Liver (tissue), 3 donors: ENCODE results near the gene PTPN2.

Source experiments
- GABPA ChIP-seq, 2 donors: IDR thresholded peaks in 1 of 2; conservative IDR thresholded peaks in 1 of 2; 2 replicates each; pipeline ENCODE4 v1.6.1; 2016; ENCODE audit warnings: antibody characterized with exemption in 2 of 2, mild to moderate bottlenecking in 1 of 2, moderate library complexity in 1 of 2
- HNF4A ChIP-seq, 2 donors: conservative IDR thresholded peaks; 2 replicates each; pipeline ENCODE4 v1.6.1; 2016; ENCODE audit warnings: antibody characterized with exemption in 2 of 2, mild to moderate bottlenecking in 2 of 2
- HNF4G ChIP-seq: IDR thresholded peaks from 2 replicates; pipeline ENCODE4 v1.6.1; 2016; ENCODE audit warnings: antibody characterized with exemption
- JUND ChIP-seq, 2 donors: IDR thresholded peaks; 2 replicates each; pipeline ENCODE4 v1.6.1; 2016; ENCODE audit warnings: antibody characterized with exemption in 2 of 2
- RAD21 ChIP-seq, 2 donors: IDR thresholded peaks; 2 replicates each; pipeline ENCODE4 v1.6.1; 2016; ENCODE audit warnings: antibody characterized with exemption in 2 of 2, mild to moderate bottlenecking in 2 of 2
- REST ChIP-seq: IDR thresholded peaks from 2 replicates; pipeline ENCODE4 v1.6.1; 2016; ENCODE audit warnings: antibody characterized with exemption, mild to moderate bottlenecking
- RXRA ChIP-seq, 2 donors: IDR thresholded peaks; 2 replicates each; pipeline ENCODE4 v1.6.1; 2017 to 2018; ENCODE audit warnings: antibody characterized with exemption in 2 of 2, mild to moderate bottlenecking in 1 of 2
- SP1 ChIP-seq: IDR thresholded peaks from 2 replicates; pipeline ENCODE4 v1.6.1; 2018; ENCODE audit warnings: antibody characterized with exemption, mild to moderate bottlenecking
- TAF1 ChIP-seq: conservative IDR thresholded peaks from 2 replicates; pipeline ENCODE4 v1.6.1; 2016; ENCODE audit warnings: antibody characterized with exemption, mild to moderate bottlenecking
- YY1 ChIP-seq: IDR thresholded peaks from 2 replicates; pipeline ENCODE4 v1.6.1; 2016; ENCODE audit warnings: antibody characterized with exemption, mild to moderate bottlenecking
- ZBTB33 ChIP-seq: IDR thresholded peaks from 2 replicates; pipeline ENCODE4 v1.6.1; 2016; ENCODE audit warnings: antibody characterized with exemption
- TF ChIP-seq, protein P1 (sequence below): fragments of 150-350 bp; IDR thresholded peaks from 2 replicates; pipeline ENCODE4 v1.5.1; 2017; ENCODE audit warnings: improper control_type of control experiment, low read depth, low read length; ENCODE audit not compliant: missing input control
- TF ChIP-seq, protein P2 (sequence below): IDR thresholded peaks from 2 replicates; pipeline ENCODE4 v1.6.1; 2016; ENCODE audit warnings: antibody characterized with exemption
- donor health status: healthy.
- donor health status: healthy.

DNA sequence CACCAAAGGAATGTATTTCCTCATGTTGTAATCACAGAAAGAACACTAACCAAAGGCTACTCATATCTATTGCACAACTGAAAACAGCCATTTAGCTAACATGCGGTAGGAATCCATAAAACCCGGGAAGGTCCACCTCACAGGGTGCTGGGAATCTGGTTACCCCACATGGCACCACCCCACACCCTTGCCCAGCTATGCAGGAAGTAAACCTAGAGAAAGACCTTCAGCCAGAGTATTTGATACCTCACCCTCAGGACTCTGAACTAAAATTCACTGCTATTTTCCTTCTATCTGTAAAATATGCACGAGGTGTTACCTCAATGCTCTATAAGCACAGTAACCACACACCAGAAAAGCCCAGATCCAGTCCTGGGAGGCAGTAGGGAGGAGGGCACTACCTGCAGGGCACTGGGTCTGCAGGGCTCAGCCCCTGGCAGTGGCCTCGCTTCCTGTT, 45.8 kb downstream of the PTPN2 start:
- TF ChIP-seq RXRA (IDR thresholded peaks at IDR 0.05) (peak; percentile 63 to 84), ZBTB33 (peak; percentile 86), TAF1 (peak; percentile 52), GABPA (IDR thresholded peaks at IDR 0.05 in 1 of 2, conservative IDR thresholded peaks at IDR 0.05 in 1 of 2) (peak in 1 of 2 donors; percentile 61), JUND (IDR thresholded peaks at IDR 0.05) (peak; percentile 68 to 79), HNF4A (conservative IDR thresholded peaks at IDR 0.05) (peak; percentile 67 to 79), HNF4G (peak; percentile 43), YY1 (peak; percentile 94), REST (peak; percentile 96), RAD21 (IDR thresholded peaks at IDR 0.05) (peak; percentile 35 to 45), SP1 (peak; percentile 75)
- TF ChIP-seq, protein P1, sequence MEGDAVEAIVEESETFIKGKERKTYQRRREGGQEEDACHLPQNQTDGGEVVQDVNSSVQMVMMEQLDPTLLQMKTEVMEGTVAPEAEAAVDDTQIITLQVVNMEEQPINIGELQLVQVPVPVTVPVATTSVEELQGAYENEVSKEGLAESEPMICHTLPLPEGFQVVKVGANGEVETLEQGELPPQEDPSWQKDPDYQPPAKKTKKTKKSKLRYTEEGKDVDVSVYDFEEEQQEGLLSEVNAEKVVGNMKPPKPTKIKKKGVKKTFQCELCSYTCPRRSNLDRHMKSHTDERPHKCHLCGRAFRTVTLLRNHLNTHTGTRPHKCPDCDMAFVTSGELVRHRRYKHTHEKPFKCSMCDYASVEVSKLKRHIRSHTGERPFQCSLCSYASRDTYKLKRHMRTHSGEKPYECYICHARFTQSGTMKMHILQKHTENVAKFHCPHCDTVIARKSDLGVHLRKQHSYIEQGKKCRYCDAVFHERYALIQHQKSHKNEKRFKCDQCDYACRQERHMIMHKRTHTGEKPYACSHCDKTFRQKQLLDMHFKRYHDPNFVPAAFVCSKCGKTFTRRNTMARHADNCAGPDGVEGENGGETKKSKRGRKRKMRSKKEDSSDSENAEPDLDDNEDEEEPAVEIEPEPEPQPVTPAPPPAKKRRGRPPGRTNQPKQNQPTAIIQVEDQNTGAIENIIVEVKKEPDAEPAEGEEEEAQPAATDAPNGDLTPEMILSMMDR = no peak
- TF ChIP-seq, protein P2, sequence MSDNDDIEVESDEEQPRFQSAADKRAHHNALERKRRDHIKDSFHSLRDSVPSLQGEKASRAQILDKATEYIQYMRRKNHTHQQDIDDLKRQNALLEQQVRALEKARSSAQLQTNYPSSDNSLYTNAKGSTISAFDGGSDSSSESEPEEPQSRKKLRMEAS = peak; percentile 95
